Ectodermal cell (in vitro differentiated cells): Measurements from ENCODE around the gene IL1R2.

ENCODE experiments used
- H3K27ac ChIP-seq: 2 replicates; pipeline ENCODE4 v1.7.0; 2013; ENCODE audit warnings: mild to moderate bottlenecking, low read depth, low read length; ENCODE audit not compliant: insufficient read depth, poor library complexity, severe bottlenecking
- H3K27me3 ChIP-seq: 2 replicates; pipeline ENCODE4 v1.7.0; 2013; ENCODE audit warnings: mild to moderate bottlenecking, low read length; ENCODE audit not compliant: insufficient read depth, control insufficient read depth, poor library complexity, severe bottlenecking
- H3K36me3 ChIP-seq: one replicate; pipeline ENCODE4 v1.7.0; 2013; ENCODE audit warnings: low read length; ENCODE audit not compliant: control insufficient read depth, insufficient read depth
- H3K4me1 ChIP-seq: one replicate; pipeline ENCODE4 v1.7.0; 2013; ENCODE audit warnings: low read length; ENCODE audit not compliant: control insufficient read depth, insufficient read depth
- H3K4me3 ChIP-seq: 2 replicates; pipeline ENCODE4 v1.7.0; 2013; ENCODE audit warnings: low read depth, low read length, control low read depth; ENCODE audit not compliant: insufficient read depth
- H3K9me3 ChIP-seq: 2 replicates; pipeline ENCODE4 v1.7.0; 2013; ENCODE audit warnings: mild to moderate bottlenecking, low read length, moderate library complexity; ENCODE audit not compliant: control insufficient read depth
- WGBS, 2 experiments: methylation state at CpG; one replicate each; pipeline ENCODE4 v1.1.7; 2013; ENCODE audit warnings: missing lambda C conversion rate in 2 of 2; 5-methylcytosine and 5-hydroxymethylcytosine counted together

The IL1R2 gene

DNA sequence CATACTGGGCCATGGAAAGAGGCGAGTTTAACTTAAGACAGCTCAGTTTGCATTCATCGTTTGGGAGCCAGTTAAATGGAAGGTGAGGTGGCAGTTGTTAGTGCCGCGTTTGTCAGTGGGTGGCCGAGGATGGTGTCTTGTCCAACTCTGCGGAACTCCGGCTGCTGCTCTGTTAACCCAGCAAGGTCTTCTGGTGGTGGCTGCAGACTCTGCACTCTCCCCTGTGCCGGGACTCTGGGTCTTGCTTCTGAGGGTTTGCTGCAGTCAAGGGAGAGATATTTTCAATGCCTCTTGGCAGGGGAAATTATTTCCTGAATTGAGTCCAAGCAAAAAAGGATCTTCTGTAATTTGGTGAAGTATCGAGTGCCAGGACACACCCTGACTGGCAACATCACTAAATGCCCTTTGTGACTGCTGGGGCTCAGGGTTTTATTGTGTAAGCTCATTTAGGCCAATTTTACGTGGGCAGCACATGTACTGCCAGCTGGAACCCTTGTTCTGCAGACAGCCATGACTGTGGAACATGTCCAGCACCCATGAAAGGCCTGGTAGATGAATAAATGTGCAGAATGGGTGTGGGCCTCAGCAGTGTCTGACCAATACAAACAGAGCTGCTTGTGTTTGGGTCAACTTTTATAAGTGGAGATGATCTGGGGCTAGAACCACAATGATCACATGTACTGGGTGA, 58.1 kb downstream of the IL1R2 start:
- no peak overlapping the region for H3K27ac ChIP-seq
- no peaks in the 10 kb centered on the region for H3K27me3 ChIP-seq
- H3K4me1 ChIP-seq = no peaks in the 10 kb centered on the region

DNA sequence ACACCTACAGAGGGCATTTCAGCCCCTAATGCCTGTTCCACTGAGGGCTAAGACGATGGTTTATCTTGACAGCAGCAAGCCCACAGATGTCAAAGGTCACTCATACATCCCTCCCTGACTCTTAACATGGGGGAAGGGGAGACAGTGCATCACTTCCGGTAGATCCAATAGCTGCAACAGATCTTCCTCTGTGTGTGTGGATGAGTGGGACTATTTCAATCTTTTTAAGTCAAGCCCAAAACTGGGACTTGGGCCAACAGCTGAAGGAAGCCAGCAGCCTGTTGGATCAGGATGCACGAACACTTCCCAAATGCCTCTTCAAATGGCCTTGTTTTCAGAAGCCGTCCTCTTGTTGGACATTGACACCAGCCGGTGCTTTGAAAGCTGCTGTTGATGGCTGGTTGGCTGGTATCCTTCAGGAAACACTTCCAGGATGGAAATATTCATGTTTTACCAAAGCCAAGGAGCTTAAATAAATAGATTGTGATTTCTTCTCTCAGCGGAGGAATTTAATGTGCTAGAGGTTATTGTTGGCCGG, 59.2 kb downstream of the IL1R2 start:
- WGBS, 2 experiments = 91 to 93% methylated on average over 7 of the region's 7 CpGs
- H3K36me3 ChIP-seq = no peaks in the 10 kb centered on the region
- no peak overlapping the region for H3K27ac ChIP-seq
- H3K27me3 ChIP-seq = no peaks in the 10 kb centered on the region
- no peak overlapping the region for H3K4me3 ChIP-seq
- no peaks in the 10 kb centered on the region for H3K9me3 ChIP-seq
- H3K4me1 ChIP-seq = no peaks in the 10 kb centered on the region

More for the DNA sequence above, 58.1 kb downstream of the IL1R2 start:
- WGBS, 2 experiments = 85 to 86% methylated on average over 10 of the region's 10 CpGs
- H3K36me3 ChIP-seq = no peaks in the 10 kb centered on the region
- no peaks in the 10 kb centered on the region for H3K9me3 ChIP-seq
- H3K4me3 ChIP-seq = no peak overlapping the region

DNA sequence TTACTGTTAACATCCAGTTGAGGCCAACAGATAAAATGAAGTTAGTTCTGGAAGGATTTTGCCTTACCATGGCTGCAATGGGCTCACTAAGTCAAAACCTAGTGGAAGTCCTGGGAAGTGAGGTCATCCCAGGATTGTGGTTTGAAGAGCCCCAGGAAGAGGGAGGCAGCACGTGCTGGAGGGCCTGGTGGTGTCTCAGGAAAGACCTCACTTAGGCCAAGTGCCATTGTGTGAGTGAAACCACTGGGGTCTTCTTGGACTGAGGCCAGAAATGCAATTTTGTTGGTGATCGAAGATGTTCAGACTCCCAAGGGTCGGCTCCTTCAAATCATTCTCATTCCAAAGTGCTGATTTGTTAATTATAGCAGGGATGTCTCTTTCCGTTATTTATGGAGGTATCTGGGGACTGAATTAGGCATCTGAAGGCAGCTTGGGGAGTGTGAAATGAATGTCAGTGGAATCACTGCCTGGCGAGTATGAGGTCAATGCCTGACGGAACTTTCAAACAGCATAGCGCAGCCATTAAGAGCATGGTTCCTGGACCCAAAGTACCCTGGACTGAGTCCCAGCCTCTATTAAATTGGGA, 60.0 kb downstream of the IL1R2 start:
- WGBS, 2 experiments = 93% methylated on average over 7 of the region's 7 CpGs
- Histone ChIP-seq H3K9me3 (no peaks in the 10 kb centered on the region), H3K27me3 (no peaks in the 10 kb centered on the region), H3K36me3 (no peaks in the 10 kb centered on the region), H3K4me1 (no peaks in the 10 kb centered on the region), H3K27ac (no peak overlapping the region), H3K4me3 (no peak overlapping the region)

DNA sequence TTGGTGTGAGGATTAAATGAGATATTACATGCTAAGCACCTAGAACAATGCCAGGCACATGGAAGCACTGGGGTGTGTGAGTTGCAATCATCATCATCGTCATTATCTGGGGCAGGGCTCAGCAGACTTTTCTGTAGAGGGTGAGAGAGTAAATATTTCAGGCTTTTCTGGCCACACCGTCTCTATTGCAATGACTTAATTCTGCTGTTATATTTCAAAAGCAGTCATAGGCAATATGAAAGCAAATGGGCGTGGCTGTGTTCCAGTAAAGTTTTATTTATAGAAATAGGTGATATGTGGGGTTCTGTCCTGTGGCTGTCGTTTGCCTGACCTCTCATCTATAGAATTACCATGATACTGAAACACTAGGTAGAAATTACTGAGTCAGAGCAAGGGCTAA, 60.6 kb downstream of the IL1R2 start:
- no peaks in the 10 kb centered on the region for H3K4me1 ChIP-seq
- no peaks in the 10 kb centered on the region for H3K9me3 ChIP-seq
- H3K27me3 ChIP-seq = no peaks in the 10 kb centered on the region
- 97 to 98% methylated on average over 3 to 4 of the region's 4 CpGs for WGBS, 2 experiments
- H3K36me3 ChIP-seq = no peaks in the 10 kb centered on the region
- H3K4me3 ChIP-seq = no peak overlapping the region
- no peak overlapping the region for H3K27ac ChIP-seq

DNA sequence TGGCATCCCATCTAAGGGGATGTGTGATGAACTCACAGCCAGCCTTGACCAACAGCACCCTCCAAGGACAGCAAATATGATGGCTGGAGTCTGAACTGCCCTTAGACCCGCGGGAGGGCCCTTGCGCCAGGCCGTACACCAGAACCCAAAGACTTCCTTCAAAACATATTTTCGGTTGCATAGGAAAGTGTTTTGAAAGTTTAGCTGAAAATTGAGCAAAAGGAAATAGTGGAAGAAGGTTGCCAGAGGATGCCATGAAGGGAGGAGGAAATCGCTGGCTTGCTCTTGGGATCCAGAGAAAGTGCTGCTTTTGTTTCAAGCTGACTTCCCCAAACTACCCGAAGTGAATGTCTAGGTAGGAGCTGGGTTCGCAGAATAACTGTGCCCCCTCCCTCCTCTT, 61.3 kb downstream of the IL1R2 start:
- Histone ChIP-seq H3K27me3 (no peaks in the 10 kb centered on the region), H3K36me3 (no peaks in the 10 kb centered on the region), H3K9me3 (no peaks in the 10 kb centered on the region), H3K4me1 (peaks cover 6% of the 10 kb centered on the region), H3K4me3 (no peak overlapping the region), H3K27ac (no peak overlapping the region)
- WGBS, 2 experiments = 96 to 97% methylated on average over 8 of the region's 8 CpGs

DNA sequence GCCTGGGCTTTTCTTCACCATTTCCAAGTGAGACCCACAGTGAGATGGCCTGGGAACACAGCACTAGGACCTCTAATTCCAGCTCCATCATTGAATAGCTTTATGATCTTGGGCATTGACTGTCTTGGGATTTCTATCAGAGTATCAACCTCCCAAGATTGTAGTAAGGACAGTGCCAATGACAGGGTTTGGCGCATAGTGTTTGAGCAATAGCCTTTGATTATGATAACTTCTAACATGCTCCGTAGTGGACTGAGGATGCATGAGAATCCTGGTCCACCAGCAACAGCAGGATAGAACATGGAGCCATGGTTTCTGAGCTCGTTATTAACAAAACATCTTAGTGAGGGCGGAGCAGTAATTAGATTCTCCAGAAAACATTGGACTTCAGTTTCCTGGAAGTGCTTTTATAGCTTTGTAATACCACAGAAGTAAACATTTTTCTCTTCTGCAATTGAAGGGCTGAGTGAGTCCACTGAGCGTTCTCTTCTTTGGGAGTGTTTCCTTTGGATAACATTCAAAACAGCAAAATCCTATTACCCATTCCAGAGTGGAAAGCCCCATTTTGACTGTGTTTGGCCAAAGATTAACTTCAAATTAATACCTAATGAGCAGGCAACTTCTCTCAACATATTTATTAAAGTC, 63.7 kb downstream of the IL1R2 start:
- Histone ChIP-seq H3K4me1 (peaks cover 8% of the 10 kb centered on the region), H3K9me3 (no peaks in the 10 kb centered on the region), H3K4me3 (no peak overlapping the region), H3K36me3 (no peaks in the 10 kb centered on the region), H3K27ac (no peak overlapping the region), H3K27me3 (no peaks in the 10 kb centered on the region)
- whole genome bisulfite sequencing, 2 experiments = 98 to 99% methylated on average over 5 of the region's 5 CpGs

DNA sequence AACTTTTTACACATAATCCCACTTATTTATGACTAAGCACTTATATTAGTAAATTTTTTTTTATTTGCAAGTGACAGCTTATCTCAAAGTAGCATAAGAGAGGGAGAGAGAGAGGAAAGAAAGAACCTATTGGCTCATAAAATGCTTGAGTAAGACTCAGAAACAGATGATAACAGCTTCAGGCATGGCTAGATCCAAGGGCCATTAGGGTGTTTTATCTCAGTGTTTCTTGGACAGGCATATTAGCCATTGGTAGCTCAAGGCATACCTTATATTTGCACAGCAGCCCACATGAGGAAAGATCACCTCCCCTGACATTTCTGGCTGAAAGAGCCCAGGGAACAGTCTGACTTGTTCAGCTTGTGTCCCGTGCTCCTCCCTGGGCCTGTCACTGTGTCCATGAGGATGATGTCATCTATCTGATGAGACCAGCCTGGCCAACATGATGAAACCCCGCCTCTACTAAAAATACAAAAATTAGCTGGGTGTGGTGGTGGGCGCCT, 64.4 kb downstream of the IL1R2 start:
- Histone ChIP-seq H3K27ac (no peak overlapping the region), H3K36me3 (no peaks in the 10 kb centered on the region), H3K4me1 (peaks cover 8% of the 10 kb centered on the region), H3K27me3 (no peaks in the 10 kb centered on the region), H3K9me3 (no peaks in the 10 kb centered on the region), H3K4me3 (no peak overlapping the region)
- 86 to 91% methylated on average over 3 of the region's 3 CpGs for WGBS, 2 experiments

DNA sequence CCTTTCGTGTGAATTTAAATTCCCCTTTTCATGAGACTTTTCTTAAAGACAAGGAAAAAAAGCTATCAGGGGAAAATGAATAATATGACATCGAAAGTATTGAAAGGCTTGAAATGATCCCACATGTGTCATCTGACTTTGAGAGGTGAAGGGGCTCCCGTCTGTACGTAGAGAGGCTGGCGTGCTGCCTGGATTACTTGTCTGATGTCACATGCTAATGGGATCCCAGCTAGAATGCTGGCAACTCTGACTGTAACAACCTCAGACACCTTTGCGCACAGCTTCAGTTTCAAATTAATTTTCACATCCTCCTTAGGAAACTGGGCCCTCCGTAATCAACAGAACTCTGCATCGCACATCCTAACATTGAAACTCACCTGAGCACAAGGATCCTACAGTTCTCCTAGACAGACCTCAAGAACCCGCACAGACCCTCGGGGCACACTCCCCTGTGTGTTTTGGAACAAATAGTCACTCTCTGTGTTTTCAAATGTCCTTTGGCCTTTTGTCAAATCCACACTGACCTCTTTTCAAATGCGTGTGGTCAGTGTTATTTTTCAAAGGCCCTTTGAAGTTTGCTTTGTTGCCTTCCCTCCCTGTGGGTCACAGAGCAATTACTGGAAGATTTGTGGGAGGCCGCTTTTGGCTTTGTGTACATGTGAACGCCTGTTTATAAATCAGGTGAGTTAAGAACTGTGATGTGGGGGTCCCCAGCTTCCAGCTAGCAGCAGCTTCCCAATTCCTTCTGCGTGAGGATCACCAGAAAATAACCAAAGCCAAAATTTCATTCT, 65.9 kb downstream of the IL1R2 start:
- no peaks in the 10 kb centered on the region for H3K27me3 ChIP-seq
- H3K36me3 ChIP-seq = no peaks in the 10 kb centered on the region
- no peak overlapping the region for H3K4me3 ChIP-seq
- H3K4me1 ChIP-seq = peaks cover 8% of the 10 kb centered on the region
- 70 to 77% methylated on average over 14 of the region's 14 CpGs for WGBS, 2 experiments
- H3K9me3 ChIP-seq = no peaks in the 10 kb centered on the region
- H3K27ac ChIP-seq = no peak overlapping the region

DNA sequence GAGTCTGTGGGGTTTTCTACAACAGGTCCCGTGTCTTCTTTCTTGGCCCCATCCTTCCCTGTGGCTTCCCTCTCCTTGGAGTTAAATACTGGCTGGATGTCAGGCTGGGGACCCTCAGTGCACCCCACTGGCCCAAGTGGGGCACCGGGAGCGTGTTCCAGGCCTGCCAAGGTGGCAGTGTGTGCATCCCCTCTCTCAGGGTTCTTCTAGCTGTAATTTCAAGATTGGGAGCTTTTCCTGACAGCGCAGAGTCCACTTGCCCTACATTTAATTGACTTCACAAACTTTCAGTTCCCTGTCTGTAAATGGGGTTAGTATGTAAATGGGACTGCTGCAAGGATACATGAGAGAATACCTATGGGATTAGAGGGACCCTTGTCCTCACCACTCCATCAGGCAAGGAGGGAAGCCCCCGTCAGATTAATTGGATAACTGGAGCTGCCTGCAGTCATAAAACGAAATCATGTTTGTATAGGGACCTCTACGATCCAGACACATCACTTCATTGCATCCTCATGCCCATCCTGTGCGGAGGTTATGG, 66.6 kb downstream of the IL1R2 start:
- Histone ChIP-seq H3K9me3 (no peaks in the 10 kb centered on the region), H3K27ac (no peak overlapping the region), H3K27me3 (no peaks in the 10 kb centered on the region), H3K4me1 (peaks cover 8% of the 10 kb centered on the region), H3K4me3 (no peak overlapping the region), H3K36me3 (no peaks in the 10 kb centered on the region)
- 83 to 86% methylated on average over 8 of the region's 8 CpGs for WGBS, 2 experiments
